ENCODE data around the gene CLDN5. TPM values are rescaled to one million over a fixed set of nuclear protein-coding genes. Genes with fewer than 3 reads are reported as not detected.

CLDN5 gene
- total and polyA plus RNA-seq, 2 of the 4 experiments (the other 2 are of a cell fraction), result 0.18 to 0.21 TPM

GRCh38 chr22:19529811-19530210 is 5.6 kb upstream of the CLDN5 start:
- Histone ChIP-seq H4K20me1 (ENCODE audit: insufficient read depth, low read length) (no peaks in the 10 kb centered on the region), H2AFZ (replicated peaks; ENCODE audit: low read length, poor library complexity) (no peak overlapping the region), H2BK15ac (ENCODE audit: low read depth, low read length) (no peak overlapping the region), H3K27ac (ENCODE audit: insufficient read depth, low read length) (no peak overlapping the region), H2AK9ac (replicated peaks; ENCODE audit: low read depth, low read length, poor library complexity) (no peak overlapping the region), H2BK5ac (ENCODE audit: low read depth, low read length, poor library complexity, severe bottlenecking) (no peak overlapping the region), H3K4me3 (ENCODE audit: insufficient read depth, low read depth, low read length) (no peak overlapping the region), H4K5ac (ENCODE audit: low read depth, low read length) (no peak overlapping the region), H3K9me3 (ENCODE audit: control insufficient read depth, insufficient read depth, low read length) (no peaks in the 10 kb centered on the region), H4K91ac (ENCODE audit: insufficient read depth, low read depth, low read length) (no peak overlapping the region), H4K8ac (ENCODE audit: low read depth in 2 of 2, low read length in 2 of 2) (no peak overlapping the region), H3K79me1 (ENCODE audit: low read depth in 1 of 2, low read length in 2 of 2) (no peaks in the 10 kb centered on the region), H3K4me1 (ENCODE audit: control insufficient read depth, insufficient read depth, low read length) (no peaks in the 10 kb centered on the region), H3K36me3 (ENCODE audit: control insufficient read depth, insufficient read depth, low read length) (no peaks in the 10 kb centered on the region), H3K14ac (replicated peaks; ENCODE audit: low read depth, low read length) (no peak overlapping the region), H2BK120ac (ENCODE audit: low read depth, low read length) (no peak overlapping the region), H3K23ac (ENCODE audit: low read depth, low read length) (no peak overlapping the region), H3K27me3 (ENCODE audit: control insufficient read depth, insufficient read depth, low read length) (peaks cover 8% of the 10 kb centered on the region; the same call in 1 of the 2 replicates), H3K9me1 (ENCODE audit: insufficient read depth, low read length) (no peaks in the 10 kb centered on the region), H3K9ac (ENCODE audit: low read depth, low read length) (no peak overlapping the region), H3K4me2 (ENCODE audit: low read depth, low read length) (no peak overlapping the region), H2AK5ac (ENCODE audit: low read depth, low read length) (no peak overlapping the region), H3K18ac (ENCODE audit: low read depth, low read length) (no peak overlapping the region), H2BK20ac (ENCODE audit: low read depth, low read length) (no peak overlapping the region), H3K56ac (ENCODE audit: extremely low read depth, insufficient read depth, low read length) (no peak overlapping the region), H3K4ac (ENCODE audit: low read depth, low read length) (no peak overlapping the region)
- in situ Hi-C loops (cut with MboI; ENCODE audit: low sequenced_read_pairs) (no loop called here), dilution Hi-C loops (cut with HindIII; ENCODE audit: low sequenced_read_pairs, unreplicated experiment) (no loop called here), intact Hi-C loops (cut with micrococcal nuclease) (no loop called here)
- no CpG with 5 or more reads among the region's 4 CpGs for WGBS, 2 experiments (ENCODE audit: extremely low coverage in 2 of 2, insufficient read length in 1 of 2)
- DNase-seq (no peak), ATAC-seq (ENCODE audit: low read depth) (no peak)
- TF ChIP-seq RAD21 (IDR thresholded peaks at IDR 0.05; ENCODE audit: low read length) (no peak), MXI1 (IDR thresholded peaks at IDR 0.05; ENCODE audit: borderline replicate concordance, low read depth, low read length) (no peak), SMC3 (IDR thresholded peaks at IDR 0.05; ENCODE audit: low read depth, low read length) (no peak), ELK1 (IDR thresholded peaks at IDR 0.05; ENCODE audit: borderline replicate concordance, low read depth, low read length) (no peak), MAFK (IDR thresholded peaks at IDR 0.05; ENCODE audit: low read depth, low read length) (no peak), CHD1 (IDR thresholded peaks at IDR 0.05; ENCODE audit: low read depth, low read length) (no peak), MAZ (IDR thresholded peaks at IDR 0.05; ENCODE audit: borderline replicate concordance, low read depth, low read length) (no peak), NFE2L2 (IDR thresholded peaks at IDR 0.05; ENCODE audit: low read depth, low read length) (no peak), CTCF (conservative IDR thresholded peaks at IDR 0.05; ENCODE audit: low read depth, low read length) (no peak)
- BruUV-seq (replicated peaks), result no TSS peak
- CTCF ChIA-PET, result no interaction called here
- POLR2A ChIA-PET (ENCODE audit: unreplicated experiment), result no interaction called here
